AG04450 (cell line): ENCODE data around the gene ZIC1. TPM values are rescaled to one million over a fixed set of nuclear protein-coding genes. Genes with fewer than 3 reads are reported as not detected.

Source experiments
- CTCF ChIA-PET: fragments of 300-600, 350-600 bp; formaldehyde crosslinking; extraction: SDS; loops from one replicate; lab custom pipeline; 2022; ENCODE audit warnings: antibody characterized with exemption, inconsistent platforms; lab: Charles Lee
- POLR2A ChIA-PET: fragments of 350-600 bp; formaldehyde crosslinking; extraction: SDS; loops from one replicate; lab custom pipeline; 2021; ENCODE audit warnings: antibody characterized with exemption, inconsistent platforms; lab: Yijun Ruan, JAX
- DNase-seq: peaks from one replicate; pipeline ENCODE4 v3.0.0-alpha.2; 2011; ENCODE audit warnings: low read depth, low spot score
- H3K27ac ChIP-seq: one replicate; pipeline ENCODE4 v1.5.1; 2012; ENCODE audit warnings: low read depth, low read length, control low read depth
- H3K27me3 ChIP-seq: one replicate; pipeline ENCODE4 v1.6.0; 2012; ENCODE audit warnings: low read length; ENCODE audit not compliant: control insufficient read depth, insufficient read depth
- H3K4me3 ChIP-seq: 2 replicates; pipeline ENCODE4 v1.5.1; 2011; ENCODE audit warnings: mild to moderate bottlenecking, low read depth, low read length, control low read depth
- H3K9me3 ChIP-seq: 2 replicates; pipeline ENCODE4 v1.5.1; 2012; ENCODE audit warnings: low read length; ENCODE audit not compliant: control insufficient read depth, insufficient read depth
- polyA plus RNA-seq: library from polyadenylated mRNA; depleted of rRNA; stranded (reverse); fragments of >200 nt; gene quantifications from 2 replicates; pipeline ENCODE4 v1.2.3, GENCODE V29; 2011
- TF ChIP-seq, protein P1 (sequence below): IDR thresholded peaks from 2 replicates; pipeline ENCODE4 v1.5.1; 2011; ENCODE audit warnings: low read depth, low read length, control low read depth, inconsistent platforms

Gene ZIC1
- polyA plus RNA-seq, 1 experiment = not detected

DNA sequence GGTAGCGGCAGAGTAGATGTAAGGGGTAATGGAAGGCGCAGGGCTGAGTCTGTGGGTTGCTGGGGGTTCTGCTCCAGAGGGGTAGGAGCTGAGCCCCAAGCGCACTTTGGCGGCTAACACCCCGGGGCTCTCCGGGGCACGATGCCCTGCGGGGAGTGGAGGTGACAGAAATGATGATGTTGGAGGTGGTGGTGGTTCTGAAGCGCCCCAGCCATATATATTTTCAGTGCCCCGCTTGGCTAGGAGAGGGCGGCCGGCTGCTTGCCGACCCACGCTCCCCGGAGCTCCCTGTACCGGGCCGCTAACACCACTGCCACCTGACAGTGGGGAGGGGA lies 12.5 kb upstream of the ZIC1 start:
- Histone ChIP-seq H3K27me3 (peaks cover 90% of the 10 kb centered on the region), H3K27ac (no peak overlapping the region), H3K9me3 (peaks cover 36% of the 10 kb centered on the region; the same call in 1 of the 2 replicates), H3K4me3 (no peak overlapping the region)
- no peak for DNase-seq
- POLR2A ChIA-PET = no interaction called here
- CTCF ChIA-PET = no interaction called here
- TF ChIP-seq, protein P1, sequence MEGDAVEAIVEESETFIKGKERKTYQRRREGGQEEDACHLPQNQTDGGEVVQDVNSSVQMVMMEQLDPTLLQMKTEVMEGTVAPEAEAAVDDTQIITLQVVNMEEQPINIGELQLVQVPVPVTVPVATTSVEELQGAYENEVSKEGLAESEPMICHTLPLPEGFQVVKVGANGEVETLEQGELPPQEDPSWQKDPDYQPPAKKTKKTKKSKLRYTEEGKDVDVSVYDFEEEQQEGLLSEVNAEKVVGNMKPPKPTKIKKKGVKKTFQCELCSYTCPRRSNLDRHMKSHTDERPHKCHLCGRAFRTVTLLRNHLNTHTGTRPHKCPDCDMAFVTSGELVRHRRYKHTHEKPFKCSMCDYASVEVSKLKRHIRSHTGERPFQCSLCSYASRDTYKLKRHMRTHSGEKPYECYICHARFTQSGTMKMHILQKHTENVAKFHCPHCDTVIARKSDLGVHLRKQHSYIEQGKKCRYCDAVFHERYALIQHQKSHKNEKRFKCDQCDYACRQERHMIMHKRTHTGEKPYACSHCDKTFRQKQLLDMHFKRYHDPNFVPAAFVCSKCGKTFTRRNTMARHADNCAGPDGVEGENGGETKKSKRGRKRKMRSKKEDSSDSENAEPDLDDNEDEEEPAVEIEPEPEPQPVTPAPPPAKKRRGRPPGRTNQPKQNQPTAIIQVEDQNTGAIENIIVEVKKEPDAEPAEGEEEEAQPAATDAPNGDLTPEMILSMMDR = no peak

DNA sequence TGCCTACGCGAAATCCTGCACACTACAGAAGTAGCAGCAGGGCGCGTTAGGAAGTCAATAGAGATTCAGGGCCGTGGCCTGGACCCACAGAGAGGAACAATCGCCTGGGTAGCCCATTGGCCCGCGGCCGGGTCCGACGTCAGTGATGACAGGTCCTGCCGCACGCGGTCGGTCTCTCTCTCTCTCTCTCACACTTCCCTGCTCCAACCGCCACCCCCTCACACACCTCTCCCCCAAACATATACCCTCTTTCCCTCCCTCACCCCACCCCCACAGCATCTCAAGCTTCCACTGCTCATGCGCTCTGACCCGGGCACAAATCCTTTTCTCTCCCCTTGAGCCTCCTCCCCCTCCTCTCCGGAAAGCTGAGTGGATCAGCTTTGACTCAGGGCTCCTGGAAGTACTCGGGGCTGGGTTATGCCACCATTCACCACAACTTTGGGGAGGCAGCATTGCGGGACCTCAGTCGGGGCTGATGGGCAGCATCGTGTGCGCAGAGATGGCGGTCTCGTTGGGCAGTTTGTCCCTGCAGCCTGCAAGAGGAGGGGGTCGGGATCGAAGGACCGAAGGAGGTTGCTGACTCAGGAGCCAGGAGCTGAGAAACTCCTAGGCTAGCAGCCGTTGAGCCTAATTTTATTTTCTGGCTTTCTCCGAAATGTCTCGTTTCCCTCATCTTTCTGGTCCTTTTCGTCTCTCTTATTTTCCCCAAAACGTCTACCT lies 11.8 kb upstream of the ZIC1 start:
- Histone ChIP-seq H3K27me3 (peaks cover 85% of the 10 kb centered on the region), H3K9me3 (peaks cover 36% of the 10 kb centered on the region; the same call in 1 of the 2 replicates), H3K4me3 (no peak overlapping the region), H3K27ac (no peak overlapping the region)
- TF ChIP-seq, protein P1 = no peak
- POLR2A ChIA-PET = no interaction called here
- CTCF ChIA-PET = no interaction called here
- DNase-seq = no peak

GRCh38 chr3:147397875-147398812 lies 11.0 kb upstream of the ZIC1 start:
- no peak for DNase-seq
- Histone ChIP-seq H3K27me3 (peaks cover 83% of the 10 kb centered on the region), H3K4me3 (no peak overlapping the region), H3K27ac (no peak overlapping the region), H3K9me3 (peaks cover 33% of the 10 kb centered on the region; the same call in 1 of the 2 replicates)
- CTCF ChIA-PET = no interaction called here
- TF ChIP-seq, protein P1 = no peak
- POLR2A ChIA-PET = no interaction called here

GRCh38 chr3:147398813-147399534 lies 10.2 kb upstream of the ZIC1 start:
- TF ChIP-seq, protein P1 = no peak
- Histone ChIP-seq H3K27me3 (peaks cover 84% of the 10 kb centered on the region), H3K4me3 (no peak overlapping the region), H3K27ac (no peak overlapping the region), H3K9me3 (peaks cover 28% of the 10 kb centered on the region; the same call in 1 of the 2 replicates)
- ChIA-PET CTCF (interaction anchor here (0.5 to 1.2 kb wide), 3 partner anchors 262 to 279 kb away, joined by 3 to 5 read pairs (median 3); no protein-coding TSS in a partner anchor), POLR2A (no interaction called here)
- no peak for DNase-seq
